Activated CD4-positive, alpha-beta T cell treated with anti-CD3 and anti-CD28 coated beads, Interleukin-2, amount 50 U/mL, for 16 hours (primary cell): ENCODE data around the gene KLHL29.

Experiments used
- DNase-seq: peaks from one replicate; pipeline ENCODE4 v3.0.0-alpha.2; 2020

Gene KLHL29

DNA sequence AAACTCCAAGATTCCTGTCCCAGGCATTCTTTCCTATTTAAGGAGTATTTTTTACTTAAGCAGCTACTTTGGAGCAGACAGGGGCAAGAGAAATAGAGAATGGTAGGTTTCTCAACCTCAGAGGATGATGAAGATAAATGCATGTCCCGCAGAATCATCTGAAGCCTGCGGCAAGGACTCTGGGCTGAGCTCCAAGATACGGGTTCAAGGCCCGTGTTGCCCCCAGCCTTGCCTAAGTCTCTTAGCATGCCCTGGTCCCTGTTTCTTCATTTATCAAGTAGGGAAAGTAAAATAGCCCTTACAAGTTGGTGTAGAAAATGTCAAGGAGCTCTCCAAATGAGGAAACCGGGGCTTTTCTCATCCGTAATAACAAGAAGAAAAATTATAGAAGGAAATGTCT lies 214.0 kb downstream of the KLHL29 start:
- no peak for DNase-seq

DNA sequence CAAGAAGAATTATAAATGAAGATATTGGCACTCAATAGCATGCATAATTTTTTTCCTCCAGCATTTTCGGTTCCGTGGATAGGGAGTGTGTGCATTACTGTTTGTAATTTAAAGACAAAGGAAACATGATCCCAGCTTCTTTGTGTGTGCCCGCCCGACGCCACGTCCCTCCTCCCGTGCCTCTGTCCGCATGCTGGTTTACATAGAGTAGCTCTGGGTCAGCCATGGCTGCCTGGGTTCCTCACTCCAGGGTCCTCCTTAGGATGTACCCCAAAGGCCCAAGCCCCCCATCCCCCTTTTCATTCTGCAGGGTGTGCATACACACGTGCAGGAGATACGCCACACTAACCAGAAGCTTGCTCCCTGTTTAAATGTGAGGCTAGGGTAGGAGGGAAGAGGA lies 214.7 kb downstream of the KLHL29 start:
- DNase-seq: no peak

DNA sequence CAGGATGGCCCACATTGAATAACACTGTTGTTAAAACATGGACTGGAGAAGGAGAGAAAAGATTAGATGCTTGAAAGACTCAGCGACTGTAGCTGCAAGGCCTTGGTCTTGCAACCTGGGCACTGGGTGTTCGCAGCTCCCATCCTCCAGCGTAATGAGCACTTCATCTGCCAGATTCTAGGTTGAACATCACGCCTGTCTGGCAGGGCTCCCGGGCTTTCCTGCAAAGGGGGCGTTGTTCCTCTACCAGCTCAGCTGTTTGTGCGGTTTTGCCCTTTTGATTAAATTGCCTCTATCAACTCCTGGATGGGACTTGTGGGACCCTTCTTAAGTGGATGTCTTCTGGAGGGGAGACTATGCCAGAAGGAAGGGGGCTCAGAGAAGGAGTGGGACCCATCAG lies 215.4 kb downstream of the KLHL29 start:
- DNase-seq: no peak

DNA sequence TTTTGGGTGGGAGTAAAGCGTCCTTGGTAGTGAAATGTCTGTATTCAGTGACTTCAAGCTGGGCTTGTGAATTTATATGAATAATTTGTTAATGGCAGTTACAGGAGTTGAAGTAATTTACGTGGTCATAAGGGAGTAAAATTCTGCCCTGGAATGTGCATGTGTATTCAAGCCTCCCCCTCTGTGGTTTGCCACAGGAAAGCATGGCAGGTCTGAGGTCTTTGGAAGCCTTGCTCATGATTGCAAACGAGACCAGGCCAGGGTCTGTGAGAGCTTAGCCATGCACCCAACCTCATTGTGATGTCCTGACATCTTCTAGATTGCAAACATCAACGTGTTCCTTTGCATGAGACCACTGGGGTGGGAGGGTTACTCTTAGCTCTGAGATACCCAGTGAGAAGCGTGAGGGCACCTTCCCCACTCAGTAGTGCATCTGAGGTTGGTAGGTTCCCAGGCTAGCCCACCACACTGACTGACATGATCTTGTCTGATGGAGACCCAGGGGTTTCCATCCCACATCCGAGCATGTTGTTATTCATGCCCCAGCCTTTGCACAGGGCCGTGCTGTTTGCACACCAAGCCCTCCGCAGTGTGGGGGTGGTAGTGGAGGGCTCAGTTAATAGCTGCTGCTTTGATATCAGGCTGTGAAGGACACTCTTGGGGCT lies 216.5 kb downstream of the KLHL29 start:
- no peak for DNase-seq

DNA sequence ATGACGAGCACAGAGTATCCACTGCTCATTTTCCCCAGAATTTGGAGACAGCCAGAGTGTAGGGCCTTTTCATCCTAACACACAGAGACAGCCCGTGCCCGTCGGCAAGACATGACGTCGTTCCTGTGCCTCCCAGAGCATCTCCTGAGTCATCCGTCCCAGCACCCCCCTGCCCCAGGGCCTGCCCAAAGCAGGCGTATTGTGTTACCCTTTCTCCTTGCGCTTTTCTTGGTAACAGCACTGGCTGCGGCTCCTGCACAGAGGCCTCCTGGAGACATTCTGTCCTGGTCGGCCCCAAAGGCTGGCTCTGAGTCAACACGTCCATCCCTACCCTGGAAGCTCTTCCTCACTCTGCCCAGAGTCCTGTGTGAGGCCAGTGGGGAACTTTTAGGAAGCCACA lies 217.1 kb downstream of the KLHL29 start:
- DNase-seq: no peak

DNA sequence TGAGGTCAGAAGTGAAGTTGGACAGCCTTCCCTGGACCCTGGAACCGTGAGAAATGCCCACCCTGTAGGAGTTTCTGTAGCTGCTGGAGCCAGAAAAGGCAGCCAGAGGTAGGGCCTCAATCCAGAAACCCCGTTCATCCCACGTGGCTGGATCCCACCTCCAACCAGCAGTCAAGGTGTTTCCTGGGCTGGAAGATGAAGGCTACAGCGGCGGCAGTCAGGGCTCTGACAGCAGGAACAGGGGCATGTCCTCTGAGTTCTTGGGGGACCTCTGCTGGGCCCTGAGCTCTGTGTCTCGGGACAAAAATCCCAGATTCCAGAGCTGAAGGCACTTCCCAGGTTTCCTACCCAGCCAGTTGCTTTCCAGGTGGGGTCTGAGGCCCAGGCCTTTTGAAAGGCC lies 218.2 kb downstream of the KLHL29 start:
- DNase-seq: no peak

DNA sequence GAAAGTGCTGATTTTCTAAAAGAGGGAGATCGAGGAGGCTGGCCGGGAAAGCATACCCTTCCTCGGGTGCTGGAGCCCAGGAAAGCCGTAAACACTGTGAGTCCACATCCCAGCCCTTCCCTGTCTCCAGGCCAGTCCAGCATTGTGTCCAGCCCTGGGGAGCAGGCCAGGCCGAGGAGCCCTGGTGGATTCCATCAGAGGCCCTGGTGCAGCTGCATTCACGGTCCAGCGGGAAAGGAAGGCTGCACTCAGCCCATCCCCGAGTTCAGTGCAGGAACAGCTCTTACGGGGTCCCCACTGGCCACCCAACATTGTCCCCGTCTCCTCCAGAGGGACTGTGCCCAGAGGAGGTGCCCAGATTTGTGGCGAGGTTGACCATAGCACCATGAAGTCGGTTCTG lies 218.6 kb downstream of the KLHL29 start:
- DNase-seq: no peak

DNA sequence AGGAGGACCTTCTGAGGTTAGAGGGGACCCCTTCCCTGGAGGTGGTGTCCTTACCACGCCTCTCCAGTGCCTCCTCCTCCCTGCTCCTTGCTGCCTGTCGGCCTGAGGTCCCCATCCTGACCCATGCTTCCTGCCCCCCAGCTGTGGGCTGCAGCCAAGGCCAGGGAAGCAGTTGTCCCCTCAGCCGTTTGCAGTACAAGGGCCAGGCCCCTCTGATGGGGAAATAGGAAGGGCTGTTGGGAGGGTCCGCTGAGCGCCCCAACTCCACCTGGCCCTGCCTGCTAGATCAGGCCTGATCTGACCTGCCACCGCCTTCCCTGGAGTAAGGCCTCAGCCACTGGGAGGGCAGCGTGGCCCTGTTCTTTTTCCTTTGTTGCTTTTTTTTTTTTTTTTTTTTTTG lies 219.8 kb downstream of the KLHL29 start:
- DNase-seq: no peak

DNA sequence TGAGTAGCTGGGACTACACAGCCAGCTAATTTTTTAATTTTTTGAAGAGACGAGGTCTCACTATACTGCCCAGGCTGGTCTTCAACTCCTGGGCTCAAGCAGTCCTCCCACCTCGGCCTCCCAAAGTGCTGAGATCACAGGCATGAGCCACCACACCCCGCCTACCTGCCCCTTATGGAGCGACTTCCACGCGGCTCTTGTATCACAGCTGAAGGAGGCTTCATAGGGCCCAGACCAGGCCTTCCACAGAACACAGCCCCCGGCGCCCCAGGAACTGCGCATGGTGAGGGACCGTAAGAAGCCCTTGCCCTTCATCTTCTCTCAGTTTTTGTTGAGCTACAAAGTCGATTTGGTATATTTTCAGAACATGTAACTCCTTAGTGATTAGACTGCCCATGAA lies 220.3 kb downstream of the KLHL29 start:
- no peak for DNase-seq

DNA sequence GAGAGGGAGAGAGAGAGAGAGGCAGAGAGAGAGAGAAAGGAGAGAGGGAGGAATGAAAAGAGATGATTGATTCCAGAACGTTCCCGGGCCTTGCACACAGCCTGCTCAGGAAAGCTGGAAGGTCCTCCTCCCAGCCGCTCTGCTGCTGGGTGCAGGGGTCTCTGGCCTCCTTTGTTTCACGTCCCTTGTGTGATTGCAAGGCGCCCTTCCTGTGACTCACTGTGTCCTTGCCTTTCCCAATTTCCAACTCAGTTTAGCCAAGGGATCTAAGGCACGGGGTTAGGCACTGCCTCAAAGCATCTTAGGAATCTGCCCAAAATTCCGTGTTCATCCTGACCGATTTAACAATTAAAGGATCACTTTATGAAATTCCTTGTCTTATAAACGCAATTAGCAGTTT lies 221.2 kb downstream of the KLHL29 start:
- DNase-seq: no peak

DNA sequence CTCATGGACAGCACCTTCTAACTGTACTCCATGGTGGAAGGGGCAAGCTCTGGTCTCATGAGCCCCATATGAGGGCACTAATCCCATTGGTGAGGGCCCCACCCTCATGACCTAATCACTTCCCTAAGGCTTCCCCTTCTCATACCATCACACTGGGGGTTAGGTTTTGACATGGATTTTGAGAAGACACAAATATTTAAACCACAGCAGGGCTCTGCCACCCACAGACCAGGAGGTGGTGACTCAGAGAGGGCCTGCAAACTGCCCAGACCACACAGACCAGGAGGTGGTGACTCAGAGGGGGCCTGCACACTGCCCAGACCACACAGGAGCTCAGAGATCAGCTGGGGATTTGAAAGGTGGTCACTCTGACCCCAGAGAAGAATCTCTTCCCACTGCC lies 222.0 kb downstream of the KLHL29 start:
- DNase-seq: no peak

DNA sequence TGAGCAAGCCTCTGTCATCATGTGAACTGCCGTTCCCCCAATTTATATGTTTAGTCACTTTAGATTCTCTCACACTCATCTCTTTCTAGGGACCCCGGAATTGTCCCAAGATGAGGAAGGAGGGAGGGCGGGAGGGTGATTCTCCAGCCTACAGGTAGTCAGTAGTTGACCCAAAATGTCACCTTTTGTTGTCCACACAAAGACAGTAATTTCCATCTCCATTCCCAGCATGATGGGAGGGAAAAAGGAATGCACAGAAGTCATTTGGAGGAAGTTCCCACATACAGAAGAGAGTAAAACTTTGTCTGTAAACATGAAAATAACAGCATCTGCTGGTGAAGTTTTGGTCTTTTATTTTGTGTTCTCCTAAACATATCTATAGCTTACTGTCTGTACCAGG lies 222.9 kb downstream of the KLHL29 start:
- no peak for DNase-seq

DNA sequence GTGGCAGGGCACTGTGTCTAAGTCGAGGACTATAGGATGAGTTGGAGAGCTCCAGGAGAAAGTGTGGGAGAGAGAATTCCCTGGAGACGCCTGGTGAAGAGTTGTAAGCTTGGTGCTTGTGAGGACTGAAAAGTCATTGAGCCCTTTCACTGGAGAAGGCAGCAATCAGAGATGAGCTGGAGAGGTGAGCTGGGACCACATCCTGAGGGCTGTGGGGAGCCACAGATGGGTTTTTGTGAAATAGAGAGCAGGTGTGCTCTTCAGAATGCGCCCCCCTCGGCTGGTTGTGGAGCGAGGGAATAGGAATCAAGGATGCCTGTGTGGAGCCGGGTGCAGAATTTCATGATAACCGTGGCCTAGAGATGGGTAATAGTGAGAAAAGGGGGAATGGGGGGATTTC lies 224.3 kb downstream of the KLHL29 start:
- no peak for DNase-seq

DNA sequence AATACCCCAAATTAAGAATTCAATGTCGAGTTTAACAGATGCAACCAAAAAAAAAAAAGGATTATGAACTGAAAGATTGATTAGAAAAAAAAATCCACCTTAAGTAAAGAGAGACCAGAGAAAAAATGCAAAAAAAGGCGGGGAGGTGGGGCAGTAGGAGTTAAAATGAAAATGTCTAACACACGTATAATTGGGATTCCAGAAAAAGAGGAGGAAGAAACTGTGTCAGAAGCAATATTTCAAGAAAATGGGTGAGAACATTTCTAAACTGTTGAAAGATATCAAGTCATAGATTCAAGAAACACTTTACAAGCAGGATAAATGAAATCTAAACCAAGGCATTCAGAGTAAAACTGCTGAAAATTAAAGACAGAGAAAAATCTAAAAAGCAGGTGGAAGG lies 226.9 kb downstream of the KLHL29 start:
- no peak for DNase-seq

DNA sequence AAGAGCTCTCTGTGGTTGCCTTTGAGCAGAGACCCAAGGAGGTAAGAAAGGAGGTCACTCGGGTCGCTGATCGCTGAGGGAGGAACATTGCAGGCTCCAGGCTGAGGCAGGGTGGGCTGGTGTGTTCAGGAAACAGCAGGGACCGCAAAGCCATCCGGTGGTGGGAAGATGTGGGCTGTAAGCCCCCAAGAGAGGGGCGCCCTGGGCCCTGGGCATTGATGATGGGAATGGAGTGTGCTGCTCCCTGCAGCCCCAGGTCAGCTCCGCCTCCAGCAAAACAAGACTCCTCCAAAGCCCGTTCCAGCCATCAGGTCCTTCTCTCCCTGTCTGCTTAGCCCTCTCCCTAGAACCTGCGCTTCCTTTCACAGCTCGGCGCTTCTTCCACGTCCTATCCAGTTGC lies 229.7 kb downstream of the KLHL29 start:
- DNase-seq: no peak

DNA sequence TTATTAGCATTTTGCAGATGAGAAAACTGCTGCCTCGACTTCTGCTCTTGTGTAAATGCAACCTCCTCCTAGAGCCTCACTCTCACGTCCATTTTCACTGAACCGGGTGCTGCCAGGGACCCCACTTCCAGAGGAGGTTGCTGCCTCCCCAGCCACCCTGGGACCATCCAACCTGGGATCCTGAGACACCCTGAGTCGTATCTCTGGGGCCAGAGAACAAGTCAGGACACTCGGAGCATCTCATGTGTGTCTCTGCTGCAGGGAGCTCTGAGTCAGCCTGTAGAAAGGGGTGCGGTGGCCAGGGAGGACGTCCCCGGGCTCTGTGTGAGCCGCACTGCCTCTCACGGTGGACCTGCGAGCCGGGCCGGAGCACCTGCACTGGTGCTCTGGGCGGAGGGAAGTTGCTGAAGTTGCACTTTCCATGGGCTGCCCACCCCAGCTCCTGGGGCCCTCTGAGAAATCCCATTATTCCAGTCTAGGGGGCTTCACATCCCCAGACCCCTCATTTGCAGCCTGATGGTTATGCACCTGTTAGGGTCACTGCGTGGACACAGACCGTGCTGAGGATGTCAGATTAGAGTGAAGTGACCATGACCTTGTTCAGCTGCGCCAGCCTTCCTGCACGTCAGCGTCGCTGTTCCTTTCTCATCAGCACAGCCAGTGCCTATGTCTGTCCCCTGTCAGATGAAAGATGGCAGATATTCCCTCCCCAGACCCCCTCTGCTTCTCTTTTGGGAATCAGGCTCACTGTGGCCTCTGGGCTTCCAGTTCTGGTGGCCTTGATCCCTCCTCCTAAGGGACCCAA lies 230.4 kb downstream of the KLHL29 start:
- no peak for DNase-seq

DNA sequence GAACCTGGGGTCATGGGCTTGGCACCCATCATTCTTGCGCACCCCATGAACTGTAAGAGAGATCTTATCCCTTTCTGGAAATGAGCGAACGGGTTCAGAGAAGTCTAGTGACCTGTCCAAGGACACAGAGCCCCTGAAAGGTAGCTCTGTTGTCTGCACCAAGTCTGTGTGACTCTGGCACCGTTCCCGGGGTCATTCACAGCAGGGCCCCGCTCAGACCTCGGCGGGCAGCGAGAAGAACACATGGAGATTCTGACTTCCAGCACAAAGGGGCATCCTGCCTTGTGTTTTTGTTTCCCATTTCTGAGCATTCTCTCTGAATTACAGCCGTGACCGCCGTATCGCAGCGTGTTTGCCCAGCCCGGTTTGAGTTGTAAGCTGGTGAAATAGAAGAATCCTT lies 231.7 kb downstream of the KLHL29 start:
- DNase-seq: no peak

DNA sequence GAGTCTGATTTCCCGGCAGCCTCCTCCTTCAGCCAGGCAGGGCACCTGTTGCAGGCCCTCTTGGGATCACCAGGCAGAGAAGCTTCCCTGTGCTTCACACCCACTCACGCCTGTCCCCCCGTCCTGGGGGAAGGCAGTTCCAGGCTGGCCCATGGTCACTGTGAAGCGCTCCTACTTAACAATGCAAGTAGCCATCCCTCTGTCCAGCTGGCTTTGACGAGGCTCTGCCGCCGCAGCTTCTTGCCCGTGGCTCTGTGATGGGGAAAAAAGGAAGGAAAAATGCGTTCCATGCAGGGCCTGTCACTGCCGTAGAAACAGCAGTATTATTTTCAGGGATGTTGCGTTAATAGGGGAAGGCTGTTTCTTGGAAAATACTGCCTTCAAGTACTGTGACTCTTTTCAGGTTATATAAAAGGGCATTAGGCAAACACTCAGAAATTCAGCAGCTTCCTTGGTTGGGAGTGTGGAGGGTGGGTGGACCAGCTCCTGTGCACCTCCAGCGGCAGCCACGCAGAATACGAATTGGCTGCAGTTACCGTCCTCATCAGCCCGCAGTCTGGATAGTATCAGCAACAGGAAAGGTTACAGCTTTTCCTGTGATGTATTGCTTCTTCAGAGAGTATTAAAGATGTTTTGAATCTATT lies 232.3 kb downstream of the KLHL29 start:
- DNase-seq: no peak

DNA sequence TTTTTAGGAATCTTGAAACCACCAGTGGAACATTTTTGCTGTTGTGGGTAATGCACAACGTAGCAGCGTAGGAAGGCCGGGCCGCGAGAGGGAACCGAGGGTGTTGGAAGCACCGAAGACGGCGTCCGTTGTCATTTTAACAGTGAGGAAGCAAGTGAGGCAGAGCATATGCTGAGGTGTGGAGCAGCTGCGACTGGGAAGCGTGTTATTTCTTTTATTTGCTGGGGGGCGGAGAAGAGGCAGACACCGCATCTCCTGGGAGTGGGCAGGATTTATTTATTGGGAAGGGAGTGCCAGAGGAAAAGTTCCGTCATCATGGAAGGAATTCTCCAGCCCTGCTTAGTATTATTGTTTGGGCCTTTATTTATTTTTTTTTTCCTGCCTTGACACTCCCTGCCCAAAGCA lies 232.8 kb downstream of the KLHL29 start:
- no peak for DNase-seq

DNA sequence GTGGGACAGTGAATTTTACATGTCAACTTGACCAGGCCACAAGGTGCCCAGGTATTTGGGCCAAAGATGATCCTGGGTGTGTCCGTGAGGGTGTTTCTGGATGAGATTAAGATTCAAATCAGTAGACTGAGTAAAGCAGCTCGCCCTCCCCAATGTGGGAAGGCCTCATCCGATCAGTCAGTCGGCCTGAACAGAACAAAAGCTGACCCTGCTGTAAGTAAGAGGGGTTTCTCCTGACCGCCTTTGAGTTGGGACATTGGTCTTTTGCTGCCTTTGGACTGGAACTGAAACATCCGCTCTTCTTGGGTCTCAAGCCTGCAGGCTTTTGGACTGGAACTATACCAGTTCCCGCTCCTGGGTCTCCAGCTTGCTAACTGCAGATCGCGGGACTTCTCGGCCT lies 233.3 kb downstream of the KLHL29 start:
- DNase-seq: no peak

DNA sequence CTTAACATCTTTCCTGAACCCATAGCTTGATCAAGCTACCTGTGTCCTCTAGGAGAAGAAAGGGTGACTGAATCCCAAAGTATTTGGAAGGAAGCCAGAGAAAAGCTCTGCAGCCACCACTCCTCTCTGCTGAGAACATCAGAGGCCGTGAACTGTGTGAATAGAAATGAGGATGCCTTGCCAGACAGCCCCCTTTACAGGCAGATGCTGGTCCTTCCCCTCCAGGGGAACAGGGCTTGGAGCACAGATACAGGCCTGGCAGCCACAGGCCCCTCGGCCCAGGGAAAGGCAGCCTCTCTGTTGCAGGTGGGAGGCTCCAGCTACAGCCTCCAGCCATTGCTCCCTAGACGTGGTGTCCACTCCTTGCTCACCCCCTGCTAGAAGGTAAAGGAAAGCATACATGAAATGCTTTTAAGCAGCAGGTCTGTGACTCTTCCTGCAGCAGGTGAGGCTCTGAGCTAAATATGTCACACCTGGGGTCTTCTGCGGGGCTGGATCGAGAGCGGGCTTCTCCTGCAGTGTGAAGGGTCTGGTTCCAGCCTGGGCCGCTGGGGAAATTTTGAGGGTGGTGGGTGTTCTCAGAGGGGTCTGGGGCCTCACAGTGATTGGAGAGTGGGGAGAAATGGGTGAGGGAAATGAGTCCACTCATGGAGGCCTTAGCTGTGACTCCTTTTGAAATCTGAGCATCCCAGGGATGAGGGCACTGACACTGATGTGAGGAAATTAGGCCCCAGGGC lies 234.0 kb downstream of the KLHL29 start:
- no peak for DNase-seq

DNA sequence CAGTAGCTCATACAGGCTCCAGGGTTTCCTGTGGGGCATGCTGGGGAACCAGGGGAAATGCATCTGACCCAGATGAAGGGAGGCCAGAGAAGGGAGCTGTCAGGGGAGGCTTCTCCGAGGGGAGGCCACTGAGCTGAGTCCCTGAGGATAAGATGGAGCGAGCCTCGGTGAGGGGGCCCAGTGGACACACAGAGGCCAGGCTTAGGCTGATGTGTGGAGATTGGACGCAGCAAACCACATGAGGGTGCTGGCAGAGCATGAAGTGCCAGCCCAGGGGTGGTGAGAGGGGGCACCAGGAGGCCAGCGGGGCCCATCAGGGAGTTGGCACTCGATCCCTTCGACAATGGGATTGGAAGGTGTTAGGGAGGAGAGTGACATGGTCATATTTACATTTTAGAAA lies 235.0 kb downstream of the KLHL29 start:
- DNase-seq: no peak

DNA sequence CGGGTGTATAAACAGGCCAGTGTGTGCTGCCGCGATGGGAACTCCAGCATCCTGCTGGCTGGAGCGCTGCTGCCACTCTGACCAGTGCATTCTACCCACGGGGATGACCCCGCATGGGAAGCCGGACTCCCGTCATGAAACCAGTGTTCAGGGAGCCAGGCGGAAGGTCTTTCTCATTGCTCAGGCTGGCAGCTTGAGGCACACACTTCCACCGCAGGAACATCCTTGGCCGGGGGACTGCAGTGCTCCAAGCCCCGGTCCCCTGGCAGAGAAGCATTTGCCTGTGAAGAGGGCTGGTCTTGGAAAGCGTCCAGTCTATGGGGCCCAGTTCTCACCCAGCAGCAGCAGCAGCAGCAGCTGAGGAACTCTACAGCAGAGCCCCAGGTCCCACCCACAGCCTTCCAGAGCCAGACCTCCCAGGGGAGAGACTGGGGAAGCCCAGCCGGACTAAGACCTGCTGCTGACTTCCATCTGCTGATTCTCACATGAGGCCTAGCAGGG lies 235.9 kb downstream of the KLHL29 start:
- DNase-seq: no peak
